ENCODE measurements around the gene NFIB. TPM values are rescaled to one million over a fixed set of nuclear protein-coding genes. Genes with fewer than 3 reads are reported as not detected.

NFIB gene
- total RNA-seq, 1 experiment from 2014 or later = 35.1 TPM

GRCh38 chr9:14322211-14323082 is 8.5 kb upstream of the NFIB start:
- Histone ChIP-seq H3K27ac (peak overlapping the region; percentile 92), H3K4me2 (peak overlapping the region; percentile 94), H3F3A (ENCODE audit: insufficient read depth, low read depth) (peaks cover 27% of the 10 kb centered on the region), H2AFZ (peak overlapping the region; percentile 81), H3K9me2 (ENCODE audit: insufficient read depth) (no peaks in the 10 kb centered on the region), H3K27me3 (ENCODE audit: insufficient read depth, low read depth) (no peaks in the 10 kb centered on the region), H4K20me1 (ENCODE audit: insufficient read depth) (no peaks in the 10 kb centered on the region), H3K9me3 (ENCODE audit: insufficient read depth, low read depth) (no peaks in the 10 kb centered on the region), H3K4me1 (replicated peaks; ENCODE audit: insufficient read depth) (peaks cover 59% of the 10 kb centered on the region), H3K4me3 (peak overlapping the region; percentile 73), H3K79me2 (ENCODE audit: low read depth) (peaks cover 8% of the 10 kb centered on the region; the same call in 1 of the 2 replicates), H3K36me3 (ENCODE audit: low read depth) (no peaks in the 10 kb centered on the region)
- CTCF ChIA-PET = interaction anchor here (0.7 kb wide), 1 partner anchor 988 kb away, joined by 4 read pairs; no protein-coding TSS in a partner anchor
- BruUV-seq (replicated peaks) = TSS peak; percentile 58
- POLR2A ChIA-PET (ENCODE audit: unreplicated experiment) = no interaction called here
- DNase-seq = peak; percentile 72 to 85
- intact Hi-C loops (cut with micrococcal nuclease; ENCODE audit: unreplicated experiment) = loop anchor here (1.0 to 10.0 kb wide), 2 partner anchors 8 to 102 kb away; partner anchors contain the start of gene NFIB
- TF ChIP-seq CTCF (conservative IDR thresholded peaks at IDR 0.05) (no peak; the same call in 1 of the 2 replicates), EZH2 (IDR thresholded peaks at IDR 0.05; ENCODE audit: low read depth) (no peak)

GRCh38 chr9:14321517-14322130 is 7.7 kb upstream of the NFIB start:
- Histone ChIP-seq H3K4me2 (peak overlapping the region; percentile 94), H3K27ac (peak overlapping the region; percentile 91), H3F3A (ENCODE audit: insufficient read depth, low read depth) (peaks cover 23% of the 10 kb centered on the region), H4K20me1 (ENCODE audit: insufficient read depth) (no peaks in the 10 kb centered on the region), H2AFZ (peak overlapping the region; percentile 80; the same call in 1 of the 2 replicates), H3K4me1 (replicated peaks; ENCODE audit: insufficient read depth) (peaks cover 53% of the 10 kb centered on the region), H3K4me3 (peak overlapping the region; percentile 73), H3K36me3 (ENCODE audit: low read depth) (no peaks in the 10 kb centered on the region), H3K79me2 (ENCODE audit: low read depth) (peaks cover 8% of the 10 kb centered on the region; the same call in 1 of the 2 replicates), H3K27me3 (ENCODE audit: insufficient read depth, low read depth) (no peaks in the 10 kb centered on the region), H3K9me2 (ENCODE audit: insufficient read depth) (no peaks in the 10 kb centered on the region), H3K9me3 (ENCODE audit: insufficient read depth, low read depth) (no peaks in the 10 kb centered on the region)
- ChIA-PET CTCF (interaction anchor here (0.7 kb wide), 1 partner anchor 989 kb away, joined by 4 read pairs; no protein-coding TSS in a partner anchor), POLR2A (ENCODE audit: unreplicated experiment) (no interaction called here)
- no peak for DNase-seq
- intact Hi-C loops (cut with micrococcal nuclease; ENCODE audit: unreplicated experiment) = loop anchor here (1.0 to 10.0 kb wide), 2 partner anchors 7 to 103 kb away; partner anchors contain the start of gene NFIB
- BruUV-seq (replicated peaks) = no TSS peak
- TF ChIP-seq EZH2 (IDR thresholded peaks at IDR 0.05; ENCODE audit: low read depth) (no peak), CTCF (conservative IDR thresholded peaks at IDR 0.05) (no peak)

Data from PC-9 (cell line).